Measurements from ENCODE around the gene IDI2.

GRCh38 chr10:1020958-1021357 lies 4.7 kb downstream of the IDI2 start:
- TF ChIP-seq, protein P1, sequence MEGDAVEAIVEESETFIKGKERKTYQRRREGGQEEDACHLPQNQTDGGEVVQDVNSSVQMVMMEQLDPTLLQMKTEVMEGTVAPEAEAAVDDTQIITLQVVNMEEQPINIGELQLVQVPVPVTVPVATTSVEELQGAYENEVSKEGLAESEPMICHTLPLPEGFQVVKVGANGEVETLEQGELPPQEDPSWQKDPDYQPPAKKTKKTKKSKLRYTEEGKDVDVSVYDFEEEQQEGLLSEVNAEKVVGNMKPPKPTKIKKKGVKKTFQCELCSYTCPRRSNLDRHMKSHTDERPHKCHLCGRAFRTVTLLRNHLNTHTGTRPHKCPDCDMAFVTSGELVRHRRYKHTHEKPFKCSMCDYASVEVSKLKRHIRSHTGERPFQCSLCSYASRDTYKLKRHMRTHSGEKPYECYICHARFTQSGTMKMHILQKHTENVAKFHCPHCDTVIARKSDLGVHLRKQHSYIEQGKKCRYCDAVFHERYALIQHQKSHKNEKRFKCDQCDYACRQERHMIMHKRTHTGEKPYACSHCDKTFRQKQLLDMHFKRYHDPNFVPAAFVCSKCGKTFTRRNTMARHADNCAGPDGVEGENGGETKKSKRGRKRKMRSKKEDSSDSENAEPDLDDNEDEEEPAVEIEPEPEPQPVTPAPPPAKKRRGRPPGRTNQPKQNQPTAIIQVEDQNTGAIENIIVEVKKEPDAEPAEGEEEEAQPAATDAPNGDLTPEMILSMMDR (IDR thresholded peaks at IDR 0.05): no peak
- TF ChIP-seq POLR2A (IDR thresholded peaks at IDR 0.05): no peak

Data from thyroid gland (tissue), 4 donors.